HUDEP-2 (cell line): Measurements from ENCODE around the gene ZDHHC14.
A peak's percentile ranks its signal among the peaks of the same experiment; 100 is the strongest.
"Not testable (repeated sequence)": the region's sequence is repeated elsewhere in the genome, so short reads cannot be mapped to it uniquely, and the experiment has no call there.

Experiments
- DNase-seq, 76 experiments: peaks; one replicate each; lab custom pipeline; 2025; ENCODE audit not compliant: unreplicated experiment in 76 of 76; lab: John Stamatoyannopoulos, UW

ZDHHC14 gene

DNA sequence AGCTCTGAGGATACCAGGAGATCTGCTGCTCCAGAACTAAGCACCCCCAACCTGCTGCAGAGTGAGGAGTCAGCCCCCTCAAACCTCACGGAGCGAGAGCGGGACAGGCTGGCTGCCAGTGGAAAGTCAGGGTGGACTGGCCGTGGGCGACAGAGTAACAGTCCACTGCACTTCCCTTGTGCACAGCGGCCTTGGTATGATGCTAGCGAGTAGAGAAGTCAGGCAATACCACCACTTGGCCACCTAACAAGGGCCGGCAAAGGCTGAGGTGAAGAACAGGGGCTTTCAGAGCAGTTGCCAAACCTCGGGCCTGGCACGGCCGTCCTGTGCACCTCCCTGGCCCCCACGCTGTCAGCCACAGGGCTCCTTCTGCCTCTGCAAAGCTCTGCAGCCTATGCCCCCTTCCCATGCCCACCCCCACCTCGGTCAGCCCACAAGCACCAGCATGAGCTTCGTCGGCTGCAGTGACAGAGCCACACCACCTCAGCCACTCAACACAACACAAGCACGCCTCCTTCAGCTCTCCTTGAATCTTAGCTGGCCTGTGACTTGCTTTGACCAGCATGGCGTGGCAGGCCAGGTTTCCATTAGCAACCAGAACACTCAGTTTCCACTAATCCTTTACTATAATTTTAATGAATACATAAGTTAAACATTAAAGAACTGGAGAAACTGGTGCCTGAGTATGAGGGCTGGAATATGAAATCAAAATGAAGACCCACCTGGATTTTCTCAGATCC, 314.5 kb downstream of the ZDHHC14 start:
- DNase-seq, result no peak

- no peak for DNase-seq
Observed at GRCh38 chr6:157699777-157700636, 319.0 kb downstream of the ZDHHC14 start.

DNA sequence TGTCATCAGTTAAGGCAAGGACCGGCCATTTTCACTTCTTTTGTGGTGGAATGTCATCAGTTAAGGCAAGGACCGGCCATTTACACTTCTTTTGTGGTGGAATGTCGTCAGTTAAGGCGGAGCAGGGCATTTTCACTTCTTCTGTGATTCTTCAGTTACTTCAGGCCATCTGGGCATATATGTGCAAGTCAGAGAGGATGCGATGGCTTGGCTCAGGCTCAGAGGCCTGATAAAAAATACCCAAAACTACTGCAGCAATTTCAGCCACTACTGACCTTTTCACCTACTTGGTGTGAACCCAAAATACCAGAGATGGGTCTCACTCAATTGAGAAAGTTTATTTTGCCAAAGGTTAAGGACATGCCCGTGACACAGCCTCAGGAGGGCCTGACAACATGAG, 325.4 kb downstream of the ZDHHC14 start:
- DNase-seq, result not testable (repeated sequence)

- DNase-seq, result no peak
Observed at GRCh38 chr6:157706883-157707282, 325.9 kb downstream of the ZDHHC14 start.

DNA sequence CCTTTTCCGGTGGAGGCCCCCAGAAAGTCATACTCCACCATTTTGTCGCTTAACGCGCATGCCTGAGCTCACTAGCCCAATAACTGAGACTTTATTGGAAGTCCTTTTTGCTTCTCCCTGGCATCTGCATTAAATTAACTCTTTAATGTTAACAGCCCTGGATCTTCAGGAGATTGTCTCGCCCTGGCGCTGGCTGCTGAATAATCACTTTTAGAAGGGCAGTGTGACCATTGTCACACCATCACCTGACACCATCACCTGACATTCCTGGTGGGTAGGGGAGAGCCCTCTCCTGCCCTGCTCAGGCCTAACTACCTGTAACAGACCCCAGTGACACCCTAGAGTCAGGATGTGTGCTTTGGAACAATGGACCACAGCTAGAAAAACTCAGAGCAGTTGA, 326.6 kb downstream of the ZDHHC14 start:
- DNase-seq, result no peak

- no peak for DNase-seq
Observed at GRCh38 chr6:157708239-157708638, 327.2 kb downstream of the ZDHHC14 start.

DNA sequence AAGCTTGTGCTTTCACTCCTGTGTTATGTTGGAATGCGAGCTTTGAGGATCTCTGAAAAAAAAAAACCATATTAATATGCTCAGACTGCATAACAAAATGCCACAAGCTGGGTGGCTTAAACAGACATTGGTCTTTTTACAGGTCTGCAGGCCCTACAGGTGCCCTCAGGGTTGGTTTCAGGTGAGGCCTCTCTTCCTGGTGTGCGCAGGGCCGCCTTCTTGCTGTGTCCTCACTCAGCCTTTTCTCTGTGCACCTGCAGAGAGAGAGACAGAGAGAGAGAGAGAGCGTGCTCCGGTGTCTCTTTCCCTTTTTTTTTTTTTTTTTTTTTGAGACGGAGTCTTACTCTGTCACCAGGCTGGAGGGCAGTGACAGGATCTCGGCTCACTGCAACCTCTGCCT, 327.9 kb downstream of the ZDHHC14 start:
- DNase-seq, result no peak

DNA sequence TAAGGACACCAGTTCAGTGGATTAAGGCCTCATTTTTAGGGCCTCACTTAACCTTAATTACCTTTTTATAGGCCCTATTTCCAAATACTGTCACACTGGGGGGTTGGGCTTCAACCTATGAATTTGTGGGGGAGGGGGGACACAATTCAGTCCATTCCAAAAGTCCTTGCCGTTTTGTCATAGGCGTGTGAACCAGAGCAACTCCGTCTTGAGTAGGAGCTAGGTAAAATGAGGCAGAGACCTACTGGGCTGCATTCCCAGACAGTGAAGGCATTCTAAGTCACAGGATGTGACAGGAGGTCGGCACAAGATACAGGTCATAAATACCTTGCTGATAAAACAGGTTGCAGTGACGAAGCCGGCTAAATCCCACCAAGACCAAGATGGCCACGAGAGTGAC, 328.6 kb downstream of the ZDHHC14 start:
- no peak for DNase-seq

DNA sequence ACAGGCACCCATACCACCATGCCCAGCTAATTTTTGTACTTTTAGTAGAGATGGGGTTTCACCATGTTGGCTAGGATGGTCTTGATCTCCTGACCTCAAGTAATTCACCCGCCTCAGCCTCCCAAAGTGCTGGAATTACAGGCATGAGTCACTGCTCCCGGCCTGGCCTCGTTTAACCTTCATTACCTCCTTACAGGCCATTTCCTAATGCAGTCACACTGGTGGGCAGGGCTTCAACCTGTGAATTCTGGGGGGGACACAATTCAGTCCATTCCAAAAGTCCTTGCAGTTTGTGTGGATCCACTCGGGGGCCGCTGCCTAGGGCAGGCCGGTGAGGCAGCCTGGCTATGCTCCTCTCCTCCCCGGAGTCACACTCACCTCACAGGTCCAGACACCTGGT, 329.6 kb downstream of the ZDHHC14 start:
- no peak for DNase-seq

DNA sequence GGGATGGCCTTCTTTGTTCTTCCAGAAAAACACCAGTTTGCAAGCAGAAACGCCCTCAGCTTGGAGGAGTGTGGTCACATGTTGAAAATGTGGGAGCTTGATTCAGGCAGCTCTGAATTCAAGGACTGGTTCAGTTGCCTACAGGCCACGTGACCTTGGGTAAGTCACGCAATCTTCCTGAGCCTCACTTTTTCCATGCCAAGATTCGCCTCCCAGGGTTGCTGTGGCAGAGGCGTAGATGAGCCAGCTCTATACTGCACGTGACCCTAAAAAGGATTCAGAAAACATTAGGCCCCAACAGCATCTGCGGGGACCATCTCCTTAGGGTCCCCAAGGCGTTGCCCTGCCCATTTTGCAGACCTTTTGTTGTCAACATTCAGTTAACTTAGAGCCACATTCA, 330.1 kb downstream of the ZDHHC14 start:
- DNase-seq, result peak in 1 of 76 experiments; percentile 31

DNA sequence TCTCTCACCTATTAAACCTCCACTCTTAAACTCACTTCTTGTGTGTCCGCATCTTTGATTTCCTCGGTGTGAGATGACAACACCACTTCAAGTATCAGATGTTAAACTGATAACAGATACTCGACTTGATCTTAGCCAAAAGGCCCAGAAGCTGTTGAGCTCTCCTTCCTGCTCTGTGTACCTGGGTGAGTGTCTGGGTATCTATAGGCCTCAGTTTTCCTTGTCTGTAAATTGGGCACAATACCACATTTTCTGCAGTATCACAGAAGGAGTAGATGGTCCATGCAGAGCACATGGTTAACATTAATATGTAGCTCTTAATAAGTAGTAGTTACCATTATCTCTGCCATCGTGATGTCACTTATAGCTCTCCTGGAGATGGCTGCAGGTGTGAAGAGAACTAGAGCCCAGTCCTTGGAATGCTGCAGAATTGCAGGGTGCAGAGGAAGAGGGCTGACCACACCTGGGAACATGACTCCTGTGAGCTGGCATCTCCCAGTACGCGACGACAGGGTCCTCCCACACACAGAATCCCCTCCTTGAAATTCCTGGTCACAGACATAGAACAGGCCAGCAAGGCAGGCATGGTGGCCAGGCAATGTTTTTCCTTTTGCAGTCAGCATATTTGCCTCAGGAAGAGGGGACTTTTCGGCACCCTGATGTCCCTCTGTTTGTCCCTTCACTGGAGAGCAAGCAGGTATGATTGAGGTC, 331.8 kb downstream of the ZDHHC14 start:
- no peak for DNase-seq

- DNase-seq, result no peak
Observed at GRCh38 chr6:157713451-157714152, 332.6 kb downstream of the ZDHHC14 start.

GRCh38 chr6:157714153-157714490, 333.1 kb downstream of the ZDHHC14 start:
- no peak for DNase-seq

DNA sequence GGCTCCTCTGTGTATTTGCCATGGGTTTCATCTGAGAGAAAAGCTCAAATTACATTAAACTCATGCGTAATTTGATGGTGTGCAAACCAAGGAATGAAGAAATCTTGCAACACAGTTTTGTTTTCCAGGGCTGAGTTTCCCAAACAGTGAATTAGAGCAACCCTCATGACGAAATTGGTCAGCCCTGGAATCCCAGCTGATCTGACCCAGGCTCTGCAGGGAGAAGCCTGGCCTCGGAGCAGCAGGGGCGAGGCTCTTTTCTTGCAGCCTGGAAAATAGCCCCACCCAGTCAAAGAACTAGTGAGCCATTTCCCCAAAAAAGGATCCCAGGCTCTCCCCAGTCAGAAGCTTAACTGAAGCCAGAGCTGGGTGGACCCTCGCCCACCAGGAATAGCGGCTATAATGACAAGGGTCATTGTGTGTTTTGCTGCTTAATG, 334.8 kb downstream of the ZDHHC14 start:
- no peak for DNase-seq

DNA sequence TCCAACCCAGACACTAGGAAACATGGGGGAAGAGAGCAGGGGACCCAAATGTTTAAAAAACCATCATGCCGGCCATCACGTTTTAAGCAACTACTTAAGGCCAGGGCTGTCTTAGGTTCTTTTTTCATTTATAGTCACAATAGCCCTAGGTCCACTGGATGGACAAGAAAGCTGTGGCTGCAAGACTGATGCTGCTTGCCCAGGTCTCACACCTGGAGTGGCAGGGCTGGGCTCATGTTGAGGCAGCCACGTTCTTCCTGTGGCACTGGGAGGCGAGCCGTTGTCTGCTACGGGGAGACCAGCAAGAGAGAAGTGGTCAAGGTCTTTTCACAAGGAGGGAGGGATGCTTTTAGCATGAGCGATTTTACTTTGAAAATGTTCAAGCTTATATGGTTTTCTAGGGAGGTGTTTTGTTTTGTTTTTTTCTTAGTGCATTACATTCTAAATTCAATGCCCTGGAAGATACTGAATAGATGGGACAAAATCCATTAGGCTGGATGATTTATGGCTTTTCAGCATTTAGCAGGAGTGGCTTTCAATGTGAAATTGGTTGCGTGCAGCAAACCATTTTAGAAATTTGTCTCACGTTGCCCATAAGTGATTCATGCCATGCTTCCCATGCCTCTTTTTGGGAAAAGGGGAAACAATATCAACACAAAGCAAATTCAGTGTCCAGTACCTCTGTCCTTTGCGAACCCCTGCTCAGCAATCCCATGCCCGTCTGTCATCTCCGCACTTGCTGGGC, 335.4 kb downstream of the ZDHHC14 start:
- DNase-seq, result no peak

DNA sequence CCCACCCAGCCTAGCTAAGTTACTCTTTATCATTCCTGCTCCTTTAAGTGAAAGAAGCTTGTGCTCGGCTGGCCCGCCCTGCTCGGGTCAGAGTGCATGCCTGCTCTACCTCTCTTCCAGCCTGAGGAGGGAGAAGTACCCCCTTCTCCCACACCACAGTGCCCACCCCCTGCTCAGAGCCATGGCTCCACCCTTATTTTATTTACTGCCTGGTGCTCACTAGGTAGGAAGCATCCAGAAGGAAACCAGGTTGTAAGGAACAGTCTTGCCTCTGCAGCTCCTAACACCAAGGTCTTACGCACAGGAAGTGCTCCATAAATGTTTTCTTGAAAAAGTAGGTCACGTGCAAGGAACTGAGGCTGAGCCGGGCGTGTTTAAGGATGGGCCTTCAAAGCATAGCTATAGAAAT, 336.4 kb downstream of the ZDHHC14 start:
- no peak for DNase-seq

- DNase-seq, result no peak
Observed at GRCh38 chr6:157718503-157719187, 337.7 kb downstream of the ZDHHC14 start.

DNA sequence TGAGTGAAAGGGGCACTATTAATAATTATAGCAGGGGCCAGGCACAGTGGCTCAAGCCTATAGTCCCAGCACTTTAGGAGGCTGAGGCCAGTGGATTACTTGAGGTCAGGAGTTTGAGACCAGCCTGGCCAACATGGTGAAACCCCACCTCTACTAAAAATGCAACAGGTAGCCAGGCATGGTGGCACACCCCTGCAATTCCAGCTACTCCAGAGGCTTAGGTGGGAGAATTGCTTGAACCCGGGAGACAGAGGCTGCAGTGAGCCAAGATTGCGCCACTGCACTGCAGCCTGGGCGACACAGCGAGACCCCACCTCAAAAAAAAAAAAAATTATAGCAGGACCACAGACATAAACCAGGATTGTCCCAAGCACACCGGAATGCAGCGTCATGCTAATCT, 340.0 kb downstream of the ZDHHC14 start:
- not testable (repeated sequence) for DNase-seq

DNA sequence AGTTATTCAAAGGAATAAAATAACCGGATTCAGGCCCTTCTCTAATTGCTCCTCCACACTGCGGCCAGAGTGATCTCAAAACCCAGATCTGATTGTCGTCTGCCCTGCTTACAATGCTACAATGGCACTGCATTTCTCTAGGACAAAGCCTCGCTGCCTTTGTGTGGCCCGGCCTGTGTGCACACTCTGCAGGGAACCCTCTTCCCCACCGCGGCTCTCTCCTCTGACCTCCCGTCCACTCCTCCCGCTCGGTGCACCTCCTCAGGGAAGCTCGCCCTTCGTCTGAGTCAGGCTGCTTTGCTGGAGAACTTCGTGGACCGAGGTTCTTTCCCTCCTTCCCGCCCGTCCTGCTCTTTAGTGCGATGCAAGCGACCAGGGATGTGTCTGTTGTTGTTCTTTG, 340.4 kb downstream of the ZDHHC14 start:
- no peak for DNase-seq

DNA sequence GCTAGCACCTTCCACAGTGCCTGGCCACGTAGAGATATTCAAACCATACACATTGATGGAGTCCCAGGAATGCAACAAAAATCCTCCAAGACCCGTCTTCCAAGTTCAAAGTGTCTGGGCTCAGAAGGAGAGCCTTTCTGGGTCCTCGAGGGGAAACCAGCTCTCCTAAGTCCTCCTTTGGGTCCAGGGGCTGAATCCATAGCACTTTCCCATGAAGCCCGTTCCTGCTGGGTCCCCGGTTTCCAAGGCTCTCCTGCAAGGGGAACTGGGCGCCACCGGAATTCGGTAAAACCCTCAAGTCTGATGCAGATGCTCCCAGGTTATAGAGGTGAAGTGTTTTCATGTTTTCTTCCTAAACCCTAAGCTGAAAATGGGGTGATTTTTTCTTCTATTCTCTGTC, 340.8 kb downstream of the ZDHHC14 start:
- no peak for DNase-seq
